GM21723 (cell line): ENCODE measurements around the gene EFCAB12.

Experiments used
- ATAC-seq: cut with Tn5 transposase; IDR thresholded peaks from one replicate; pipeline ENCODE4 v1.9.1; 2021; ENCODE audit warnings: mild to moderate bottlenecking, moderate library complexity; ENCODE audit not compliant: unreplicated experiment

The EFCAB12 gene

DNA sequence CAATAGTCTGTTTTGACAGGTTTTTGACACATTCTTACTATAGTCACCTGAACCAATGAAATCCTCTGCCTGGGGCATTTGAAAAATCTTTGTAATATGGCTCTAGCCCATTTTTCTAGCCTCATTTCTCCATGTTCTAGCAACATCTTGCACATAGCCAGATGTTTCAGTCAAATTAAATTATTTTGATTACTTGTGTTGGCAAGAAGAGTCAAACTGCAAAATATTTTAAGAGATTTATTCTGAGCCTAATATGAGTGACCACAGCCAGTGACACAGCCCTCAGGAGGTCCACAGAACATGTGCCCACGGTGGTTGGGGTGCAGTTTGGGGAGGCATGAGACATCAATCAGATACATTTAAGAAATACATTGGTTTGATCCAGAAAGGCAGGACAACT, 18.5 kb upstream of the EFCAB12 start:
- ATAC-seq = no peak

DNA sequence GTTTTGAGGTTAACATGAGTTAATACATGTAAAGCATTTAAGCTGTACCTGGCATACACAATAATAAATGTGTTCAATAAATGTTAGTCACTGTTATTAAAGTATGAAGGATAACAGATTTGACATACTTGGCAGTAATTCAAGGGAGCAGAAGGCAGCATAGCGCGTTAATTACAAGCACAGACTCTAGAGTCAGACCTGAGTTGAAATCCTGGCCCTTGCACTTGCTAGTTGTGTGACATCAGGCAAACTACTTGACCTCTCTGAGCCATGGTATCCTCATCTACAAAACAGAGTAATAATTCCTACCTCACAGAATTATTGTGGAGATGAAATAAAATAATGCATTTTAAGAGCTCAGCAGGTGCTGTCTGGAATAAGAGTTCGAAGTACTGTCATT, 17.0 kb upstream of the EFCAB12 start:
- no peak for ATAC-seq

DNA sequence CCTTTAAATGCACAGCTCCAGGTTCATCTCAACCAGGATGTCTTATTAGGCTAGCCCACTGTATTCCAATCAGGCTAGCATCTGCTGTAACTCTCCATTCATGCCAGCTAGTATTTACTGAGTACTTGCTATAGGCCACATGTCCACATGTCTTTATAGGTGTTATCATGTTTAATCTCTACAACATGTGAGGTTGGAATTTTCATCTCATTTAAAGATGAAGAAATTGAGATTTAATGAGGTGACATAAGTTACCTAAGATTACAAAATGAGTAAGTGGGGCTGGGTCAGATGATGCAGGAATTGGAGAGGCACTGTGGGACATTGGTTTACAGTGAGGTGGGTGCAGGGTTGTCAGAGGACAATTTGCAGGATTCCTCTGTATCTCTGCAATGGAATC, 14.5 kb upstream of the EFCAB12 start:
- ATAC-seq = no peak

DNA sequence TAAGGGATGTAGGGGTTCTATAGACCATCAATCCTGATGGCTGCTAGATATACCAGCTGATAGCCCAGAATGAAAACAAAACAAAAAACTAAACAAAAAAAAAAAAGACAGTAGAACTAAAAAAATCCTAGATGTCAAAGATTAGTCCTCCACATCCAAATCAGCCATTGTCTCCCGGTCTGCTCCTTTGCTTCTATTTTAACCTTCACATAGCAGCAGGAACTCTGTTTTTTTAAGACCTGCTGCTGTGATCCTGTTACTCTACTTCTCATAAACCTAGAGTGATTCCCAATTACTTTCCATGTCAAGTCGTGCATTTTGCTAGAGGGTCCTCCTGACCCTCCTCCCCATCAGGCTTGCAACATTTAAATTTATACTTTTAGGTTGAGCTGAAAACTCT, 14.1 kb upstream of the EFCAB12 start:
- no peak for ATAC-seq

DNA sequence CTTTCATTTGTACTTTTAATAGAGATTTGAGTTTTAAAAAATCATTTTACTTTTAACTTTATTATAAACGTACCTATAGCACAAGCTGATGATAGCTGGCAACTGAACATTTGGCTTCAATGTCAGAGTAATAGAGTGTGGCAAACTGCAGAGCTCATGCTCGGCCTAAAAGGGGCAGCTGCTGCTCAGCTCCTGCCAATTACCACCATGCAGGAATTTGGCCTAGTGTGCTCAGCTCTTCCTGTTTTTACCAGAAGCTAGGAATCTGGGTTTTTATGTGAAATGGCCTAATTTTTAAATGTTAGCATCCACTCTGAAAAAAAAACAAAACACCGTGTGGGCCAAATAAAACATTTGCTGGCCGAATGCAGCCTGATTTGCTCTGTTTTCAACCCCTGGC, 13.3 kb upstream of the EFCAB12 start:
- no peak for ATAC-seq

DNA sequence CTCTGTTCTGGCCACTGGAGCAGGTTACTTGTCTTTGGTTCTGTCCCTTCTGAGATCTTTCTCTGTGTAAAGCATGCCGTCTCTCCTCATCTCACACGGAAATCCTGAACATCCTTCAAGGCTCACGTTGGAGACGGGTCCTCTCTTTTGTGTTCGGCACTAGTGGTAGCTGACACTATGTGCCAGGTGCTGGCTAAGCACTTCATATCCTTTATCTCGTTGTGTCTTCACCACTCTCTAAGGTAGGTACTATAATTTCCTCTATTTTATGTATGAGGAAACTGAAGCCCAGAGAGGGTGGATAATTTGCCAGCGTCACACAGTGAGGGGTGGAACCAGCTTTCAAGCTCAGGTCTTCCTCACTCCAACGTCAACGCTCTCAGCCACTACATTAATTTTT, 12.8 kb upstream of the EFCAB12 start:
- ATAC-seq = no peak

DNA sequence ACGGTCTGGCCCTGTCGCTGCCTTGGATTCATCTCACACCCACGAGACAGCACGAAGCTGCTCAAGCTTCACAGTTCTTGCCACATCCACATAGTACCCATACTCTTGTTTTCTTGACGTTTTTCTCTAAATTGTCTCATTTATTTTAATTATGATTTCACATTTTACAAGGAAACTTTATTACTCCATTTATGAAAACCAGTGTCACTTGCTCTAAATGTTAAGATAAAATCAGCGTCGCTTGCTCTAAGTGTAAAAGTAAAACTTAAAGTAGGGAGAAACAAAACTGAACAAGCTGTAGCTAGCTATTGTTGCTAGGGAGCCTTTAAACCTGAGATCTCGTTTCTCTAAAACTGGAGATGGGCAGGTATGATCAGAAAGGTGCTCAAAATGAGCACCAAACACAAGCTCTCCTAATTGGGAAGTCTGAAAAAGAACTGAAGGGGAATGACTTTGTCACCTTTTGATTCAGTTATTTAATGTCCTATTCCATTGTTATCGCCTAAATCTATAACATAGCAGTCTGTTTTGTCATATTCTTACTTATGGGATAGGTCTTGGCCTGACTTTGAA, 12.3 kb upstream of the EFCAB12 start:
- ATAC-seq = no peak

DNA sequence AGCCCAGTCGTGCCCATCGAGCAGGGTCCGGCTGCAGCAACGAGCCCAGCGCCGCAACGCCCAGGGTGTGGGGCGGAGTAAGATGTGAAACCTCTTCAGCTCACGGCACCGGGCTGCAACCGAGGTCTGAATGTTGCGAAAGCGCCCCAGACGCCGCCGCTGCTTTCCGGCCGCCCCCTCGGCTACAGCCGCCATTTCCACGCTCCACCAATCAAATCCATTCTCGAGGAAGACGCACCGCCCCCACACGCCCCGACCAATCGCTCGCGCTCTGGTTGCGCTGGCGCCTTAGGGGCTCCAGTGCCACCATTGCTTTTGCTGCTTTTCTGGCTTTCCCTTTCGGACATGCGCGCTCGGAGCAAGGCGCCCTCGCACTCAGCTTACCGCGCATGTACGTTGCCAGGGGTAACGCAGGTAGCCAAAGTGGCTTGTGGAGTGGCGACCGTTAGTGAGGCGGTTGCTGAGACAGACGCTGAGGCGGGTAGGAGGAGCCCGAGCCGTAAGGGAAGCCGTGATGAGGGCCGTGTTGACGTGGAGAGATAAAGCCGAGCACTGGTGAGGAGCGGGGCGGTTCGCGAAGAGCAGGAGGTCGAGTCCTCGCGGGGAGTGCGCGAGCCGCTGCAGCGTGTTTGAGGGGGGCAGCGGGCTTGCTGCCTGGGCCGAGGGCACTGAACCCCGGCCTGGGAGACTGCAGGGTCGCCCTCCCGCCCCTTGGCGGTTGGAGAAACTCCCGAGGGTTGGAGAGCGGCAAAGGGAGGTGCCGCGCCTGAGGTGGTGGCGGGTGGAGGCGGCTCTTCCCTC, 11.6 kb upstream of the EFCAB12 start, which contains the start of the genes IFT122 and MBD4:
Gene IFT122 (plus strand): TSS at position 408 of the 801 bp plus-strand sequence. CDS start 107 bp downstream, at position 515.
Gene MBD4 (minus strand): TSS at position 132 of the 801 bp plus-strand sequence. CDS start 115 bp downstream, at position 17.
- peak; percentile 86 for ATAC-seq

DNA sequence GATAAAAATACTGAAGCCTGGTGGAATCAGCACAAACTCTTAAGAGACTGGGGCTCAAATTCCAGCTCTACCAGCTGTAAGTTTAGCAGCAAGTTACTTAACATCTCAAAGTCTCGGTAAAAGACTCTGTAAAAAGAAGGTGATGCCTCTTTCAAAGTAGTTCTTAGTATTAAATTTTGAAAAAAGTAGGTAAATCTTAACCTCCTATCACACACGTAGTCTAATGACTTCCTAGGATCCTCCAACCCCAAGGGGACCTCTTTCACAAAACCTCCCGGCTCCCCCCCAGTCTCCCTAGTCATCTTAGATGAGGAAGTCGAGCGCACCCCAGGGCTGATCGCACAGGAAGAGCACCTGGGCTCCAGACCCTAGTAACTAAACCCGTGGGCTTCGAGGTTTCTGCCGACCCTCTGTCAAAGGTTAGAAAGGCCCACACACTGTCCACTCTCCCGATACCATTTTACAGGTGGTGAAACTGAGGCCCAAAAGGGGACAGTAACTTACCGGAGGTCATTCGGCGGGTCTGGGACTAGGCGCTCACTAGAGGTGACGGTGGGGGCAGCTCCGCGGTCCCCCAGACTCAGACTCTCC, 10.9 kb upstream of the EFCAB12 start:
- peak; percentile 20 for ATAC-seq

DNA sequence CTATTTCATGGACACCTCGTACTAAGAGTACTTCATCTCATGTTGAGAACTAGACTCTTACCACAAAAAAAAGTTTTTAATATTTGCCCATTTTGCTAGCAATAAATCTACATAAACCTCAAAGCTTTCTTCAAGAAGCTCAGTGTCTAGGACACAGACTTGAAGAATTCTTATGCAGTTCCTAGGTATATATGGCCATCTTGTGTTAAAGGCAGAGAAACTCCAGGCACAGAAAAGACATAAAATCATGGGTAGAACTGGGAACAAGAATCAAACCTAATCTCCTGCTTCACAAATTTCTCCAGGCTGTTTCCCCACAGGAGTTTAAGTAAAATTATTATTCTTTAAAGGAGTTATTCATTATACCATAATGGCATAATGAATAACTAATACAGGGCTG, 6.9 kb upstream of the EFCAB12 start:
- no peak for ATAC-seq

DNA sequence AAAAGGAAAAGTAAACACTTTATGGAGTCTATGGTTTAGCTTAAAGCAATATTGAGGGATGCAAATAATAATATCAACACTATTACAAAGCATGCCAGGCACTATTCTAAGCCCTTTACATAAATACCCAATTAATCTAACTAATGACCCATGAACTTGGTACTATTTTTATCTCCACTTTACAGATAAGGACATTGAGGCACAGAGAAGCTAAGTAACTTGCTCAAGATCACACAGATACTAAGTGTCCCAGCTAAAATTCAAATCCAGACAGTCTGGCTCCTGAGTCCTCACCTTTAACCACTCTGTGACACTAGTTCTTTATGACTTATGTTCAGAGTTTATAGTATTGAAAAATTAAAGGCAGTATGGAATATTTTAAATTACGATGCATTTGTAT, 5.7 kb upstream of the EFCAB12 start:
- ATAC-seq = no peak

DNA sequence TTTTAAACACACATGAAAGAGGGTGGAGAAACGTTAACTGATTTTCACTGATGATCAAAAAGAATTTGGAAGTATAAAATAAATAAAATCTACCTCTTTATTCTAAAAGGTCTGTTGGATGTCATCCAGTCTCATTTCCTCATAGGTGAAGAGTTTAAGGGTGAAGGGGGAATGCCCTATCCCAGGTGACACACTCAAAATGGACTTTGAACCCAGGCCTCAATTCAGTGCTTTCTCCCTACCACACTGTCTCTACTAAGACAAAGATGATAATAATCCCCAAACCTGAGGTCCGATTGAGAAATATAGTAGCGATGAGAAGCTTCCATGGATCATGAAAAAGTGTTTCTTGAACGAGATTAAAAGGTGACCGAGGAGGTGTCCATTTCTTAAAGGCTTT, 5.1 kb upstream of the EFCAB12 start:
- no peak for ATAC-seq

DNA sequence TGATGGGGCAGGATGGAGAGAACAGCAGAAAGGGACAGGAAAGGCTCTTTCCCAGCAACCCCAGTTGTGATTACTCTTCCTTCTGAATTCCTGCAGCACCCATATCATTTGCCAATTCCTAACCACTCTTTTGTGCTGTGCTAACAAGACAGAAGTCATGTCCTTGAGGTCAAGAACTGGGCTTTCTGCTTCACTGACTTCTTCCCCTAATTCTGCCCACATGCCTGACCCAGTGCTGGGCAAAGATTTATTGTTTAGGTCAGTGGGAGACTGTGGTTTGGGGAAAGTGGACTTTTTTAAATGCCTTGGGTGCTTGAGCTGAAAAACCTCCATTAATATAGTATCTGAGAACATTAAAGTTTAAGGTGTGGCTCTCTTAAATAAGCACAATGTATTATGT, 4.2 kb upstream of the EFCAB12 start:
- no peak for ATAC-seq

DNA sequence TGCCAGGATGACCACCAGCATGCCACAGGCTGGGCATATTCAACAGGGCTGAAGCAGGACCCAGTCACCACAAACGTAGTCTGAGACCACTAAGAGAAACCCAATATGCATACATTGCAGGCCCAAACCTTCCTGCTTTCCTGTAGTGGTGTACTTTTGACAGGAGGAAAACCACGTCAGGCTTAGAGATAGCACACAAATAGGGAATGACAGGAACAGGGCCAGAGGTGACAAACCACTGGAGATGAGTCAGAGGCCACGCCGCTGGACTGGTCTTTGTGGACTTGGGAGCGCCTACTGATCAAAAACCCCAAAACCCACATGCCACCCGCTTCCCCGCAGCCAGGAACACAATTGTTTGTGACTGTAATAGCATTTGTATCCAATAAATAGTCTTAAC, 3.6 kb upstream of the EFCAB12 start:
- ATAC-seq = no peak

DNA sequence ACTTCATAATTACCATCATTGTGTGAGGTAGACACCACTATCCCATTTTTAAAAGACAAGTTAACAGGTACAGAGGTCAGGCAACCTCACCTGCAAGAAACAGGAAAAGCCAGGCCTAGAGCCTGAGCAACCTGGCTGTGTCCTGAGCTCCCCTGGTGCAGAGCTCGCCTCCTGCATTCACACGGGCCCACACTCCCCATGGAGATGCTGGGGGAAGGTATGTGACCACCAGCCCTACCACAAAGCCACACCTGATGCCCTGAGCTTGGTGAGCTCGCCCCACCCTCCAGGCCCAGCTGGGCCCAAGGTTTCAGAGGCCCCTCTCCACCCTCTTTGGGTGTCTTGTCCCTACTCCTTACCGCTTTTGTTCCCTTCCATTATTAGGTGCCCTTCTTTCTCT, 1.2 kb upstream of the EFCAB12 start:
- no peak for ATAC-seq

DNA sequence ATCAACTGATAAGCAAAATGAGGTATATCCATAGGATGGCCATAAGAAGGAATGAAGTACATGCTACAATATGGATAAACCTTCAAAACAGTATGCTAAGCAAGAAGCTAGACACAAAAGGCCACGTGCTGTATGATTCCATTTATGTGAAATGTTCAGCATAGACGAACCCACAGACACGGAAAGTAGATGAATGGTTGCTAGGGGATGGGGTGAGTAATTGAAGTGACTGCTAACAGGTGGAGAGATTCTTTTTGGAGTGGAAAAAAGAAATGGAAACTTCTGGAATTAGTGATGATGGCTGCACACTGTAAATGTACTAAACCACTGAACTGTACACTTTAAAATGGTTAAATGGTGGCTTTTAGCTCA, 630 bp upstream of the EFCAB12 start:
- no peak for ATAC-seq

DNA sequence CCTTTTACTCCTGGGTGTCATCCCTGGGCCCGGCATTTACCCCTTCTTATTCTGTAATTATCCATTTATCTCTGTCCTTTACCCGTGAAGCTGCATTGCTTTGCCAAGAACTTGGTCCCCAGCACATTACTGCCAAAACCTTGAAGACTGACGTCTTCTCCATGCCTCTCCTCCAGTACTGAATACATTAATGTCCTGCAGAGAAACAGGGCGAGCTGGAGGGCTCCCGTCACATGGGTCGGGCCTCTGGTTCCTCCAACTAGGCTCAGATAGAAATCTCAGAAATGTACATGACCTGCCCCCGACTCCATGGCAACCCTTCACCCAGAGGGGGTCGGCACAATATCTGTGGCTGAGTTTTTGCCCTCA, 445 bp downstream of the EFCAB12 start:
- ATAC-seq = no peak

DNA sequence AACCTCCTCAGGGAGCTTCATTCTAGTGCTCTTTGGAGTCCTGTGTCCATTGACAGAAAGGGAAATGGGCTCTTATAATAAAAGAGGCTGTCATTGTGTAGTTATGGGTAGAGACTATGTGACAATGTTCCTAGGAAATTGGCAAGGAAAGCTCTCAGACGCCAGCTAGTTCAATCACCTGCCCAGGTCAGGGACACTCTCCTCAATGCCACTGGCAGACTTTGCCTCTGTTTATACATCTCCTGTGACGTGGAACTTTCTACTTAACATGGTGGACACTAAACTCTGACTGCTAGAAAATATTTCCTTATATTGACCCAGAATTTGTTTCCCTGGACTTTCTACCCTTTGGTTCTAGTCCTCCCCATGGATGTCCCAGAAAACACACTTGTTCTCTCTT, 2.8 kb downstream of the EFCAB12 start:
- no peak for ATAC-seq

DNA sequence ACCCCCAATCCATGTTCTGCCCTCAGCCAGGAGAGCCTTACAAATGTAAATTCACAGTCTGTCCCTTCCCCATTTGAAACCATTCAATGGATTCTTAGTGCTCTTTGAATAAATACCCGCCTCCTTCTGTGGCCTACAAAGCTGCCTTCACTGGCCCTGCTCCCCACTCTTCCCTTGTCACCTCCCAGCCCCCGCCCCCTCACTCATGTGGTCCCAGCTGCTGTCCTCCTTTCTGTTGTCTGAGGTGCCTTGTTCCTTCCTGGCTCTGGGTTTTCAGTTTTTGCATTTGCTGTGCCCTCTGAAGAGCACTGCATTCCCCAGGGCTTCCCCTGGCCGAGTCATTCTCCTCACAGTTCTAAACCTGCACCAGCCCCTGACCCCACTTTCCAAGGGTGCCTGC, 3.2 kb downstream of the EFCAB12 start:
- ATAC-seq = no peak

DNA sequence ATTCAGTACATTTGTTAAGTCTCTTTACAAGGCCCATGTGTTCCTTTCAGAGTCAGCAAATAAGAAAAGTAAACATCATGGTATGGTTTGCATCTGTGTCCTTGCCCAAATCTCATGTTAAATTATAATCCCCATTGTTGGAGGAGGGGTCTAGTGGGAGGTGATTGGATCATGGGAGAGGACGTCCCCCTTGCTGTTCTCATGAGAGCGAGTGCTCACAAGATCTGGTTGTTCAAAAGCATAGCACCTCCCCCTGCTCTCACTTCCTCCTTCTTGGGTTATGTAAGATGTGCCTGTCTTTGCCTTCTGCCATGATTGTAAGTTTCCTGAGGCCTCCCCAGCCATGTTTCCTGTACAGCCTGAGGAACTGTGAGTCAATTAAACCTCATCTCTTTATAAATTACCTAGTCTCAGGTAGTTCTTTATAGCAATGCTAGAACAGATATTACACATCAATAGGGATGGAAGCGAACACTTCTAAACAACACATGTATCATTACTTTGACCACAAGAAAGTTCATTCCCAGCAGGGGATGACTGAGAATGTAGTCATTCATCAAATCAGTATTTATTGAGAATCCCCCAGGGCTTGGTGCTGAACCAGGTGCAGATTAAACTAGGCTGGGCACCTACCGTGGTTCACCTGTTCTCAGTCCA, 4.1 kb downstream of the EFCAB12 start:
- peak; percentile 80 for ATAC-seq

DNA sequence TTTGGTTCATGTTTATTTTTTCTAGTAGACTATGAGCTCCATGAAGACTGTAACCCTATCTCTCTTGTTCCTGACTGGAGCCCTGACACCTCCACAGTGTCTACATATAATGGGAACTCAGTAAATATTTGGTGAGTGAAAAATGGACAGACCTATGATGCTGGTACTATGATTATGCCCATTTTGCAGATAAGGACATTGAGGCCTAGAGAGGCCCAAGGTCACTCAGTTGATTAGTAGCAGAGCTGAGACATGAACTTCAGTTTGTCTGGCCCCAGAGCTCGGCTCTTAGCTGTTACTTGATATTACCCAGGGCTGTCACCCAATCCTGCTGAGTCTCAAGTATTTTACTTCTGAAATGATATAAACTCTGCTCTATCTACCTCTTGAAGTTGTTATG, 5.5 kb downstream of the EFCAB12 start:
- no peak for ATAC-seq
